A673 (cell line): Measurements from ENCODE around the gene TRAF1. TPM values are rescaled to one million over a fixed set of nuclear protein-coding genes. Genes with fewer than 3 reads are reported as not detected.

ENCODE experiments used
- BruUV-seq: library from RNA; stranded (reverse); fragments of 400-500 nt; replicated peaks from 2 replicates; lab custom pipeline; 2021; lab: Mats Ljungman, UMichigan
- CTCF ChIA-PET: fragments of 300-600 bp; sonication (Branson Sonifier 250); formaldehyde crosslinking; loops from one replicate; lab custom pipeline; 2022; ENCODE audit warnings: antibody characterized with exemption; lab: Charles Lee
- POLR2A ChIA-PET: fragments of 300-600 bp; sonication (Branson Sonifier 250); formaldehyde crosslinking; loops from one replicate; lab custom pipeline; 2022; ENCODE audit warnings: antibody characterized with exemption; ENCODE audit not compliant: low non-redundant PET; lab: Charles Lee
- DNase-seq: peaks from one replicate; pipeline ENCODE4 v3.0.0-alpha.2; 2015; ENCODE audit warnings: low spot score
- H3K27ac ChIP-seq: fragments of 200-600 bp; sonication (generic); 2 replicates; pipeline ENCODE4 v1.5.1; 2016; ENCODE audit warnings: mixed run types, low read depth, mild to moderate bottlenecking, mixed read lengths, antibody characterized with exemption, low read length; ENCODE audit not compliant: poor library complexity, severe bottlenecking
- H3K27me3 ChIP-seq: fragments of 200-600 bp; sonication (generic); replicated peaks from 2 replicates; pipeline ENCODE4 v1.6.1; 2017; ENCODE audit warnings: mixed run types, low read depth, mild to moderate bottlenecking, mixed read lengths, antibody characterized with exemption, low read length; ENCODE audit not compliant: insufficient read depth, poor library complexity
- H3K36me3 ChIP-seq: fragments of 200-600 bp; sonication (generic); 2 replicates; pipeline ENCODE4 v1.6.1; 2016; ENCODE audit warnings: mixed run types, mild to moderate bottlenecking, mixed read lengths, antibody characterized with exemption, low read length; ENCODE audit not compliant: insufficient read depth, poor library complexity, severe bottlenecking
- H3K4me1 ChIP-seq: fragments of 200-600 bp; sonication (generic); 2 replicates; pipeline ENCODE4 v1.6.1; 2017; ENCODE audit warnings: mixed run types, mild to moderate bottlenecking, mixed read lengths, antibody characterized with exemption, low read length; ENCODE audit not compliant: insufficient read depth, poor library complexity, severe bottlenecking
- H3K4me3 ChIP-seq: fragments of 200-600 bp; sonication (generic); 2 replicates; pipeline ENCODE4 v1.5.1; 2016; ENCODE audit warnings: low read depth, mixed run types, mild to moderate bottlenecking, mixed read lengths, low read length; ENCODE audit not compliant: poor library complexity, severe bottlenecking
- H3K9me3 ChIP-seq: fragments of 200-600 bp; sonication (generic); 2 replicates; pipeline ENCODE4 v1.6.1; 2016; ENCODE audit warnings: mixed run types, low read depth, mild to moderate bottlenecking, mixed read lengths, antibody characterized with exemption, low read length; ENCODE audit not compliant: poor library complexity, severe bottlenecking
- EZH2 ChIP-seq: fragments of 200-600 bp; sonication (generic); IDR thresholded peaks from 2 replicates; pipeline ENCODE4 v1.6.1; 2017; ENCODE audit warnings: borderline replicate concordance, low read depth, mild to moderate bottlenecking, mixed read lengths, antibody characterized with exemption, low read length; ENCODE audit not compliant: poor library complexity, severe bottlenecking
- intact Hi-C: fragments of 100-400 bp; cut with micrococcal nuclease; formaldehyde crosslinking; loops from one replicate; pipeline ENCODE4 v1.10.0; 2022; ENCODE audit not compliant: unreplicated experiment
- total RNA-seq: library from RNA; stranded (reverse); gene quantifications from 2 replicates; pipeline ENCODE4 v1.2.3, GENCODE V29; 2021
- TF ChIP-seq, protein P1 (sequence below): fragments of 300-800, 200-600 bp; sonication (generic); conservative IDR thresholded peaks from 2 replicates; pipeline ENCODE4 v1.5.1; 2017; ENCODE audit warnings: low read depth, mild to moderate bottlenecking, antibody characterized with exemption, low read length, moderate library complexity, mixed read lengths

Gene TRAF1
- total RNA-seq, 1 experiment from 2014 or later, result 0.73 TPM

DNA sequence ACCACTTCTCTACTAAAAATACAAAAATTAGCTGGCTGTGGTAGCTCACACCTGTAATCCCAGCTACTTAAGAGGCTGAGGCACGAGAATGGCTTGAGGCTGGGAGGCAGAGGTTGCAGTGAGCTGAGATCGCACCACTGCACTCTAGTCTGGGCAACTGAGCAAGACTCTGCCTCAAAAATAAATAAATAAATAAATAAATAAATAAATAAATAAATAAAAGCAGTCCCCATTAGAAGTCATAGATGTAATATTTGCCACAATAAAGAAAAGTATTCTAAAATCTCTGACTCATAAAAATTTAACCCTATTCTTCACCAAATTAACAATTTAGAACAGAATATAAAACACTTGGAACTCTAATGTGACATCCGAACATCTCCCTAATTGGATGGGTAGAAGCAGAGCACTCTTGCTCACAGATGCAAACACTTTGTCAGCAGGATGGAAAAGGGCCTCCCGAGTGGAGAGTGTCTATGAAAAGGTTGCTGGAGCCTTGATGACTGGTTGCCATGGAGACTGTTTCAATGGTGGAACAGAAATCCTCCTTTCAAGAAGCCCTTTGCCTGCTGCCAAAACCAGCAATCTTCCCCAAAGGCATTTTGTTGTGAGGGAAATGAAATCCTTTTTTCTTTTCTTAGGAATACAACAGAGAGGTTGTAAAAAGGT is 38.9 kb upstream of the TRAF1 start:
- H3K9me3 ChIP-seq, result no peaks in the 10 kb centered on the region
- H3K4me1 ChIP-seq, result no peaks in the 10 kb centered on the region
- BruUV-seq, result no TSS peak
- H3K27ac ChIP-seq, result no peak overlapping the region
- ChIA-PET CTCF (no interaction called here), POLR2A (no interaction called here)
- no peaks in the 10 kb centered on the region for H3K27me3 ChIP-seq
- H3K4me3 ChIP-seq, result no peak overlapping the region
- intact Hi-C loops, result no loop called here
- no peak for DNase-seq
- TF ChIP-seq EZH2, result no peak
- TF ChIP-seq, protein P1, sequence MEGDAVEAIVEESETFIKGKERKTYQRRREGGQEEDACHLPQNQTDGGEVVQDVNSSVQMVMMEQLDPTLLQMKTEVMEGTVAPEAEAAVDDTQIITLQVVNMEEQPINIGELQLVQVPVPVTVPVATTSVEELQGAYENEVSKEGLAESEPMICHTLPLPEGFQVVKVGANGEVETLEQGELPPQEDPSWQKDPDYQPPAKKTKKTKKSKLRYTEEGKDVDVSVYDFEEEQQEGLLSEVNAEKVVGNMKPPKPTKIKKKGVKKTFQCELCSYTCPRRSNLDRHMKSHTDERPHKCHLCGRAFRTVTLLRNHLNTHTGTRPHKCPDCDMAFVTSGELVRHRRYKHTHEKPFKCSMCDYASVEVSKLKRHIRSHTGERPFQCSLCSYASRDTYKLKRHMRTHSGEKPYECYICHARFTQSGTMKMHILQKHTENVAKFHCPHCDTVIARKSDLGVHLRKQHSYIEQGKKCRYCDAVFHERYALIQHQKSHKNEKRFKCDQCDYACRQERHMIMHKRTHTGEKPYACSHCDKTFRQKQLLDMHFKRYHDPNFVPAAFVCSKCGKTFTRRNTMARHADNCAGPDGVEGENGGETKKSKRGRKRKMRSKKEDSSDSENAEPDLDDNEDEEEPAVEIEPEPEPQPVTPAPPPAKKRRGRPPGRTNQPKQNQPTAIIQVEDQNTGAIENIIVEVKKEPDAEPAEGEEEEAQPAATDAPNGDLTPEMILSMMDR, result no peak
- H3K36me3 ChIP-seq, result no peaks in the 10 kb centered on the region

DNA sequence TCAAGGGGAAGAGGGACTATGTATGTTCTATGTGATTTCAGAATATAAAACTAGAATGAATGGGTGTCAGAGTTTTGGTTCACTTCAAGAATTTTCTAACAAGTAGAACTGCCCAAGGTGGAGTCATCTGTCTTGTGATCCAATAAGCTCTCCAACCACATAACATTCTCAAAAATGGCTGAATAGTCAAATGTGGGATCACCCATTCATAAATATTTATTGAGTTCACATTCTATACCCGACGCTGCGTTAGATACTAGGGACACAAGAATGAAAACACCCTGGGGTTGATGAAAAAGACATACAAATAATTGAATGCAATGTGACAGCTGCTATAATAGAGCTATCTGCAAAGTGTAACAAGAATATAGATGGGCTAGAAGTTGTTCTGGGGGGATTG is 35.3 kb upstream of the TRAF1 start:
- BruUV-seq, result no TSS peak
- CTCF ChIA-PET, result interaction anchor here (0.6 kb wide), 1 partner anchor 10 kb away, joined by 3 read pairs; no protein-coding TSS in a partner anchor
- DNase-seq, result no peak

DNA sequence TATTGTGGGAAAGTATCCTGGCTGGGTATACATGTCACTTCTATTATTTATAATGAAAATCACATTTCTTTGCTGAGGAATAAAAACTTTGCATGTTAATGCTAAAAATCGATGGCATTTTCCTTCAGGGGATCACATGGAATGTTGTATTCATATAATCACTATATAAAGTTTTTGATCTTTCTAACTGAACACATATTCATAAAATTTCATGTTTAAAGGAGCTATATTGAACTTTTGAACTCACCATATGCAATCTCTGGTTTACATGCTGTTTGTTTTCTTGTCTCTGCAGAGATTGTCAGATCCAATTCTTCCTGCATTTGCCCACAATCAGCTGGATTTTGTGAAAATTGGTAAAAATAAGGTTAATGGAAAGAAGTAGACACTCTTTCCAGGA is 33.4 kb upstream of the TRAF1 start:
- Histone ChIP-seq H3K27me3 (no peaks in the 10 kb centered on the region), H3K27ac (no peak overlapping the region), H3K4me3 (no peak overlapping the region), H3K36me3 (no peaks in the 10 kb centered on the region), H3K4me1 (no peaks in the 10 kb centered on the region), H3K9me3 (no peaks in the 10 kb centered on the region)
- DNase-seq, result no peak
- TF ChIP-seq, protein P1, result no peak
- TF ChIP-seq EZH2, result no peak
- POLR2A ChIA-PET, result no interaction called here
- intact Hi-C loops, result no loop called here
- BruUV-seq, result no TSS peak
- CTCF ChIA-PET, result no interaction called here

More for the DNA sequence above, 35.3 kb upstream of the TRAF1 start:
- no peaks in the 10 kb centered on the region for H3K9me3 ChIP-seq
- no peaks in the 10 kb centered on the region for H3K36me3 ChIP-seq
- no peaks in the 10 kb centered on the region for H3K4me1 ChIP-seq
- no peak overlapping the region for H3K27ac ChIP-seq
- H3K27me3 ChIP-seq, result no peaks in the 10 kb centered on the region
- POLR2A ChIA-PET, result no interaction called here
- no peak overlapping the region for H3K4me3 ChIP-seq
- intact Hi-C loops, result no loop called here
- TF ChIP-seq EZH2, result no peak
- TF ChIP-seq, protein P1, result no peak
